HCT116 (cell line): ENCODE measurements around the gene DENND6A. TPM values are rescaled to one million over a fixed set of nuclear protein-coding genes. Genes with fewer than 3 reads are reported as not detected.

Source experiments
- ATAC-seq: fragments of 200-7000 bp; cut with Tn5 transposase; 2 replicates; pipeline ENCODE4 v1.9.1; 2020; ENCODE audit warnings: mild to moderate bottlenecking, moderate library complexity
- BruUV-seq: library from RNA; stranded (reverse); fragments of 400-500 nt; replicated peaks from 2 replicates; lab custom pipeline; 2021; lab: Mats Ljungman, UMichigan
- CTCF ChIA-PET: fragments of 300-600 bp; sonication (Branson Sonifier 250); formaldehyde crosslinking; loops from one replicate; lab custom pipeline; 2021; ENCODE audit warnings: antibody characterized with exemption; lab: Charles Lee
- POLR2A ChIA-PET: fragments of 300-600, 350-600 bp; sonication (Branson Sonifier 250); formaldehyde crosslinking; loops from one replicate; lab custom pipeline; 2021; ENCODE audit warnings: antibody characterized with exemption; lab: Charles Lee
- RAD21 ChIA-PET, 2 experiments: fragments of 300-600 bp; sonication (Branson Sonifier 250); formaldehyde crosslinking; loops; one replicate each; lab custom pipeline; 2023; ENCODE audit warnings: low total read pairs in 2 of 2; ENCODE audit not compliant: uncharacterized antibody in 2 of 2, unreplicated experiment in 2 of 2, low non-redundant PET in 1 of 2; lab: Charles Lee
- DNase-seq: peaks from one replicate; pipeline ENCODE4 v3.0.0-alpha.2; 2010; ENCODE audit warnings: low read depth, low spot score
- H2AFZ ChIP-seq: fragments of 200-600 bp; shearing (Covaris generic), sonication (generic); 2 replicates; pipeline ENCODE4 v1.6.1; 2017; ENCODE audit warnings: low read depth, mixed run types, mixed read lengths, antibody characterized with exemption, low read length; ENCODE audit not compliant: poor library complexity, severe bottlenecking
- H3K27ac ChIP-seq: 2 replicates; pipeline ENCODE4 v1.5.1; 2012; ENCODE audit warnings: low read depth, low read length
- H3K27me3 ChIP-seq: fragments of 200-600 bp; sonication (generic); 2 replicates; pipeline ENCODE4 v1.6.1; 2016; ENCODE audit warnings: mixed run types, low read length, mixed read lengths; ENCODE audit not compliant: insufficient read depth
- H3K36me3 ChIP-seq, 2 experiments: fragments of 200-500 bp in 1 of 2; fragments of 200-600 bp in 1 of 2; sonication (Bioruptor generic) in 1 of 2; sonication (generic) in 1 of 2; 2 replicates each; pipeline versions ENCODE4 v1.5.1 to v1.6.1; 2014 to 2016; ENCODE audit warnings: low read length in 2 of 2, inconsistent platforms in 1 of 2, mixed read lengths in 1 of 2, mixed run types in 1 of 2; ENCODE audit not compliant: insufficient read depth in 2 of 2, control insufficient read depth in 1 of 2
- H3K4me1 ChIP-seq, 2 experiments: fragments of 200-600 bp in 1 of 2; sonication (generic) in 1 of 2; 2 replicates each; pipeline versions ENCODE4 v1.5.1 to v1.6.1; 2012 to 2017; ENCODE audit warnings: low read length in 2 of 2, inconsistent platforms in 1 of 2, mild to moderate bottlenecking in 1 of 2, mixed read lengths in 1 of 2, mixed run types in 1 of 2, moderate library complexity in 1 of 2; ENCODE audit not compliant: insufficient read depth in 2 of 2, control insufficient read depth in 1 of 2
- H3K4me2 ChIP-seq: fragments of 200-600 bp; sonication (generic); 2 replicates; pipeline ENCODE4 v1.6.1; 2017; ENCODE audit warnings: mixed run types, low read length, mixed read lengths
- H3K4me3 ChIP-seq, 2 experiments: fragments of 200-600 bp in 1 of 2; sonication (generic) in 1 of 2; replicated peaks in 1 of 2; 2 replicates each; pipeline ENCODE4 v1.5.1; 2011 to 2016; ENCODE audit warnings: low read length in 2 of 2, control low read depth in 1 of 2, low read depth in 1 of 2, mild to moderate bottlenecking in 1 of 2, mixed read lengths in 1 of 2, mixed run types in 1 of 2
- H3K79me2 ChIP-seq: fragments of 200-600 bp; sonication (generic); 2 replicates; pipeline ENCODE4 v1.6.1; 2017; ENCODE audit warnings: mild to moderate bottlenecking, mixed run types, low read length, moderate library complexity, mixed read lengths; ENCODE audit not compliant: insufficient read depth
- H3K9ac ChIP-seq: fragments of 200-600 bp; sonication (generic); 2 replicates; pipeline ENCODE4 v1.6.1; 2016; ENCODE audit warnings: low read length, mixed read lengths
- H3K9me2 ChIP-seq: fragments of 200-600 bp; sonication (generic), shearing (Covaris generic); 2 replicates; pipeline ENCODE4 v1.6.1; 2017; ENCODE audit warnings: mixed run types, mild to moderate bottlenecking, moderate library complexity; ENCODE audit not compliant: insufficient read depth
- H3K9me3 ChIP-seq, 2 experiments: fragments of 200-500 bp in 1 of 2; fragments of 200-600 bp in 1 of 2; sonication (Bioruptor generic) in 1 of 2; sonication (generic) in 1 of 2; 2 replicates each; pipeline ENCODE4 v1.6.1; 2014 to 2017; ENCODE audit warnings: low read length in 2 of 2, mixed read lengths in 2 of 2, inconsistent platforms in 1 of 2, low read depth in 1 of 2, mild to moderate bottlenecking in 1 of 2, mixed run types in 1 of 2, moderate library complexity in 1 of 2; ENCODE audit not compliant: control insufficient read depth in 1 of 2, insufficient read depth in 1 of 2
- H4K20me1 ChIP-seq: fragments of 200-600 bp; sonication (generic), shearing (Covaris generic); 2 replicates; pipeline ENCODE4 v1.6.1; 2017; ENCODE audit warnings: mixed run types, mild to moderate bottlenecking, moderate library complexity; ENCODE audit not compliant: insufficient read depth
- ATF3 ChIP-seq: IDR thresholded peaks from 2 replicates; pipeline ENCODE4 v1.6.1; 2012
- CBX3 ChIP-seq: IDR thresholded peaks from 2 replicates; pipeline ENCODE4 v1.6.1; 2012; ENCODE audit warnings: low read depth
- CEBPB ChIP-seq: IDR thresholded peaks from 2 replicates; pipeline ENCODE4 v1.6.1; 2012; ENCODE audit warnings: low read depth
- EGR1 ChIP-seq: IDR thresholded peaks from 2 replicates; pipeline ENCODE4 v1.6.1; 2012; ENCODE audit warnings: low read depth
- ELF1 ChIP-seq: IDR thresholded peaks from 2 replicates; pipeline ENCODE4 v1.6.1; 2012; ENCODE audit warnings: low read depth, borderline replicate concordance
- EZH2 ChIP-seq: fragments of 200-600 bp; sonication (generic); IDR thresholded peaks from 2 replicates; pipeline ENCODE4 v1.6.1; 2017; ENCODE audit warnings: antibody characterized with exemption, mixed run types
- JUND ChIP-seq: IDR thresholded peaks from 2 replicates; pipeline ENCODE4 v1.6.1; 2012
- MAX ChIP-seq: IDR thresholded peaks from 2 replicates; pipeline ENCODE4 v1.6.1; 2012
- POLR2A ChIP-seq: IDR thresholded peaks from 2 replicates; pipeline ENCODE4 v1.7.0; 2011; ENCODE audit warnings: borderline replicate concordance; ENCODE audit not compliant: insufficient read depth, insufficient read length; ENCODE audit errors: extremely low read depth
- POLR2AphosphoS5 ChIP-seq: IDR thresholded peaks from 2 replicates; pipeline ENCODE4 v1.6.1; 2011; ENCODE audit warnings: mild to moderate bottlenecking, low read depth, low read length, moderate library complexity
- RAD21 ChIP-seq: IDR thresholded peaks from 2 replicates; pipeline ENCODE4 v1.6.1; 2012; ENCODE audit warnings: low read depth, mild to moderate bottlenecking
- SP1 ChIP-seq: IDR thresholded peaks from 2 replicates; pipeline ENCODE4 v1.6.1; 2012; ENCODE audit warnings: low read depth
- SRF ChIP-seq: IDR thresholded peaks from 2 replicates; pipeline ENCODE4 v1.6.1; 2012; ENCODE audit warnings: low read depth
- TCF7L2 ChIP-seq: IDR thresholded peaks from 2 replicates; pipeline ENCODE4 v1.7.0; 2011; ENCODE audit warnings: borderline replicate concordance, inconsistent platforms; ENCODE audit not compliant: insufficient read depth, insufficient read length; ENCODE audit errors: extremely low read depth
- YY1 ChIP-seq: IDR thresholded peaks from 2 replicates; pipeline ENCODE4 v1.6.1; 2011; ENCODE audit warnings: low read length, low read depth, moderate library complexity, mild to moderate bottlenecking; ENCODE audit not compliant: insufficient replicate concordance; ENCODE audit errors: extremely low read depth
- ZFX ChIP-seq: fragments of 450-650 bp; IDR thresholded peaks from 2 replicates; pipeline ENCODE4 v1.6.1; 2017
- ZNF274 ChIP-seq: fragments of 200-500 bp; sonication (Bioruptor generic); IDR thresholded peaks from 2 replicates; pipeline ENCODE4 v1.6.1; 2014; ENCODE audit warnings: mild to moderate bottlenecking, low read depth, low read length, inconsistent platforms
- intact Hi-C: fragments of 100-400 bp; cut with micrococcal nuclease; formaldehyde crosslinking; loops from 2 replicates; pipeline ENCODE4 v1.10.0; 2022
- total RNA-seq: library from RNA; stranded (reverse); gene quantifications from one replicate; pipeline ENCODE4 v1.2.1, GENCODE V29; 2021; ENCODE audit not compliant: unreplicated experiment
- TF ChIP-seq, protein P1 (sequence below): IDR thresholded peaks from 2 replicates; pipeline ENCODE4 v1.6.1; 2011; ENCODE audit warnings: mild to moderate bottlenecking, low read length, moderate library complexity; ENCODE audit not compliant: insufficient replicate concordance; ENCODE audit errors: extremely low read depth
- TF ChIP-seq, protein P2 (sequence below), 3 experiments: fragments of 200-600 bp in 1 of 3; sonication (generic) in 1 of 3; IDR thresholded peaks in 2 of 3; conservative IDR thresholded peaks in 1 of 3; 2 replicates each; pipeline ENCODE4 v1.5.1; 2012 to 2017; ENCODE audit warnings: low read depth in 2 of 3, low read length in 2 of 3, antibody characterized with exemption in 1 of 3, borderline replicate concordance in 1 of 3, control low read depth in 1 of 3, mild to moderate bottlenecking in 1 of 3, mixed read lengths in 1 of 3, mixed run types in 1 of 3, moderate library complexity in 1 of 3; ENCODE audit not compliant: insufficient read depth in 1 of 3
- TF ChIP-seq, protein P3 (sequence below): IDR thresholded peaks from 2 replicates; pipeline ENCODE4 v1.6.1; 2012; ENCODE audit warnings: low read depth

DENND6A gene
- total RNA-seq, 1 experiment from 2014 or later: 22.3 TPM

DNA sequence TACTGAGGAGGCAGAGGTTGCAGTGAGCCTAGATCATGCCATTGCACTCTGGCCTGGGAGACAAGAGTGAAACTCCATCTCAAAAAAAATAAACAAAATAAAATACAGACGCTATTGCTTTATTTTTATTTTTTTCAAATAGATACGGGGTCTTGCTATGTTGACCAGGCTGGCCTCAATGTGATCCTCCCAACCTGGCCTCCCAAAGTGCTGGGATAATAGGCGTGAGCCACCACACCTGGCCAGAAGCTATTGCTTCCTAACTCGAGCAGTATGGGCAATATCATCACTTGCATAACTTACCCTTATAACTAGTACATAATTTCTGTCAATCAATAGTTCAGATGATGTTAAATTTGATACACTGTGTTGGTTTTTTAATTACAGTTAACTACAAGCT, 98.7 kb downstream of the DENND6A start:
- no peak overlapping the region for H3K27ac ChIP-seq
- DNase-seq (no peak), ATAC-seq (no peak)
- H3K9me3 ChIP-seq: no peaks in the 10 kb centered on the region
- CTCF ChIA-PET: no interaction called here
- RAD21 ChIA-PET: no interaction called here
- TF ChIP-seq ZFX: no peak
- TF ChIP-seq, protein P1, sequence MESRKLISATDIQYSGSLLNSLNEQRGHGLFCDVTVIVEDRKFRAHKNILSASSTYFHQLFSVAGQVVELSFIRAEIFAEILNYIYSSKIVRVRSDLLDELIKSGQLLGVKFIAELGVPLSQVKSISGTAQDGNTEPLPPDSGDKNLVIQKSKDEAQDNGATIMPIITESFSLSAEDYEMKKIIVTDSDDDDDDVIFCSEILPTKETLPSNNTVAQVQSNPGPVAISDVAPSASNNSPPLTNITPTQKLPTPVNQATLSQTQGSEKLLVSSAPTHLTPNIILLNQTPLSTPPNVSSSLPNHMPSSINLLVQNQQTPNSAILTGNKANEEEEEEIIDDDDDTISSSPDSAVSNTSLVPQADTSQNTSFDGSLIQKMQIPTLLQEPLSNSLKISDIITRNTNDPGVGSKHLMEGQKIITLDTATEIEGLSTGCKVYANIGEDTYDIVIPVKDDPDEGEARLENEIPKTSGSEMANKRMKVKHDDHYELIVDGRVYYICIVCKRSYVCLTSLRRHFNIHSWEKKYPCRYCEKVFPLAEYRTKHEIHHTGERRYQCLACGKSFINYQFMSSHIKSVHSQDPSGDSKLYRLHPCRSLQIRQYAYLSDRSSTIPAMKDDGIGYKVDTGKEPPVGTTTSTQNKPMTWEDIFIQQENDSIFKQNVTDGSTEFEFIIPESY: no peak
- TF ChIP-seq, protein P2, sequence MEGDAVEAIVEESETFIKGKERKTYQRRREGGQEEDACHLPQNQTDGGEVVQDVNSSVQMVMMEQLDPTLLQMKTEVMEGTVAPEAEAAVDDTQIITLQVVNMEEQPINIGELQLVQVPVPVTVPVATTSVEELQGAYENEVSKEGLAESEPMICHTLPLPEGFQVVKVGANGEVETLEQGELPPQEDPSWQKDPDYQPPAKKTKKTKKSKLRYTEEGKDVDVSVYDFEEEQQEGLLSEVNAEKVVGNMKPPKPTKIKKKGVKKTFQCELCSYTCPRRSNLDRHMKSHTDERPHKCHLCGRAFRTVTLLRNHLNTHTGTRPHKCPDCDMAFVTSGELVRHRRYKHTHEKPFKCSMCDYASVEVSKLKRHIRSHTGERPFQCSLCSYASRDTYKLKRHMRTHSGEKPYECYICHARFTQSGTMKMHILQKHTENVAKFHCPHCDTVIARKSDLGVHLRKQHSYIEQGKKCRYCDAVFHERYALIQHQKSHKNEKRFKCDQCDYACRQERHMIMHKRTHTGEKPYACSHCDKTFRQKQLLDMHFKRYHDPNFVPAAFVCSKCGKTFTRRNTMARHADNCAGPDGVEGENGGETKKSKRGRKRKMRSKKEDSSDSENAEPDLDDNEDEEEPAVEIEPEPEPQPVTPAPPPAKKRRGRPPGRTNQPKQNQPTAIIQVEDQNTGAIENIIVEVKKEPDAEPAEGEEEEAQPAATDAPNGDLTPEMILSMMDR (IDR thresholded peaks at IDR 0.05 in 2 of 3, conservative IDR thresholded peaks at IDR 0.05 in 1 of 3; ENCODE audit: borderline replicate concordance in 1 of 3, insufficient read depth in 1 of 3, low read depth in 2 of 3, low read length in 2 of 3): no peak
- no peak for TF ChIP-seq ZNF274
- no peak for TF ChIP-seq MAX
- TF ChIP-seq ELF1: no peak
- no peak for TF ChIP-seq SP1
- TF ChIP-seq CBX3: no peak
- TF ChIP-seq POLR2AphosphoS5: no peak
- TF ChIP-seq ATF3: no peak
- TF ChIP-seq, protein P3, sequence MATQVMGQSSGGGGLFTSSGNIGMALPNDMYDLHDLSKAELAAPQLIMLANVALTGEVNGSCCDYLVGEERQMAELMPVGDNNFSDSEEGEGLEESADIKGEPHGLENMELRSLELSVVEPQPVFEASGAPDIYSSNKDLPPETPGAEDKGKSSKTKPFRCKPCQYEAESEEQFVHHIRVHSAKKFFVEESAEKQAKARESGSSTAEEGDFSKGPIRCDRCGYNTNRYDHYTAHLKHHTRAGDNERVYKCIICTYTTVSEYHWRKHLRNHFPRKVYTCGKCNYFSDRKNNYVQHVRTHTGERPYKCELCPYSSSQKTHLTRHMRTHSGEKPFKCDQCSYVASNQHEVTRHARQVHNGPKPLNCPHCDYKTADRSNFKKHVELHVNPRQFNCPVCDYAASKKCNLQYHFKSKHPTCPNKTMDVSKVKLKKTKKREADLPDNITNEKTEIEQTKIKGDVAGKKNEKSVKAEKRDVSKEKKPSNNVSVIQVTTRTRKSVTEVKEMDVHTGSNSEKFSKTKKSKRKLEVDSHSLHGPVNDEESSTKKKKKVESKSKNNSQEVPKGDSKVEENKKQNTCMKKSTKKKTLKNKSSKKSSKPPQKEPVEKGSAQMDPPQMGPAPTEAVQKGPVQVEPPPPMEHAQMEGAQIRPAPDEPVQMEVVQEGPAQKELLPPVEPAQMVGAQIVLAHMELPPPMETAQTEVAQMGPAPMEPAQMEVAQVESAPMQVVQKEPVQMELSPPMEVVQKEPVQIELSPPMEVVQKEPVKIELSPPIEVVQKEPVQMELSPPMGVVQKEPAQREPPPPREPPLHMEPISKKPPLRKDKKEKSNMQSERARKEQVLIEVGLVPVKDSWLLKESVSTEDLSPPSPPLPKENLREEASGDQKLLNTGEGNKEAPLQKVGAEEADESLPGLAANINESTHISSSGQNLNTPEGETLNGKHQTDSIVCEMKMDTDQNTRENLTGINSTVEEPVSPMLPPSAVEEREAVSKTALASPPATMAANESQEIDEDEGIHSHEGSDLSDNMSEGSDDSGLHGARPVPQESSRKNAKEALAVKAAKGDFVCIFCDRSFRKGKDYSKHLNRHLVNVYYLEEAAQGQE: no peak
- TF ChIP-seq EGR1: no peak
- TF ChIP-seq TCF7L2: no peak
- no peak for TF ChIP-seq JUND
- TF ChIP-seq SRF: no peak
- no peak for TF ChIP-seq EZH2
- no peak for TF ChIP-seq YY1
- no peak for TF ChIP-seq RAD21
- no peak for TF ChIP-seq POLR2A
- no peak for TF ChIP-seq CEBPB
- H3K4me1 ChIP-seq: peaks cover 5 to 17% of the 10 kb centered on the region in 2 experiments; a peak in 3 of 4 replicates
- H3K4me3 ChIP-seq: no peak overlapping the region
- H4K20me1 ChIP-seq: 0 out of 2 replicates have a peak, but pooled peaks cover 8% of the 10 kb centered on the region
- no TSS peak for BruUV-seq
- H3K9ac ChIP-seq: no peak overlapping the region
- no peak overlapping the region for H3K4me2 ChIP-seq
- intact Hi-C loops: no loop called here
- H3K36me3 ChIP-seq: peaks cover 0 to 2% of the 10 kb centered on the region in 2 experiments; a peak in 2 of 4 replicates
- no peaks in the 10 kb centered on the region for H3K9me2 ChIP-seq
- H3K79me2 ChIP-seq: peaks cover 94% of the 10 kb centered on the region
- H2AFZ ChIP-seq: no peak overlapping the region
- POLR2A ChIA-PET: no interaction called here
- H3K27me3 ChIP-seq: no peaks in the 10 kb centered on the region
